K562 (cell line): Measurements from ENCODE around the gene GLUD1. TPM values are rescaled to one million over a fixed set of nuclear protein-coding genes. Genes with fewer than 3 reads are reported as not detected.
A peak's percentile ranks its signal among the peaks of the same experiment; 100 is the strongest.

ENCODE experiments used
- ATAC-seq: fragments of 200-7000 bp; cut with Tn5 transposase; 3 replicates; pipeline ENCODE4 v1.9.1; 2020; ENCODE audit warnings: moderate library complexity
- BruUV-seq: library from RNA; stranded (reverse); fragments of 400-500 nt; replicated peaks from 2 replicates; lab custom pipeline; 2021; lab: Mats Ljungman, UMichigan
- CTCF ChIA-PET: fragments of 300-600 bp; formaldehyde crosslinking; extraction: SDS; loops from one replicate; lab custom pipeline; 2021; ENCODE audit warnings: low intra/inter-chr PET ratio; lab: Yijun Ruan, JAX
- POLR2A ChIA-PET: fragments of 300-600, 350-650 bp; sonication (Branson Sonifier 250); formaldehyde crosslinking; extraction: SDS; loops from one replicate; lab custom pipeline; 2021; ENCODE audit warnings: antibody characterized with exemption, inconsistent platforms; lab: Yijun Ruan, JAX
- DNase-seq, 4 experiments: peaks; one replicate each; pipeline versions ENCODE4 v3.0.0 to v3.0.0-alpha.2; 2011 to 2018; ENCODE audit warnings: low spot score in 3 of 4, mixed read lengths in 3 of 4; ENCODE audit errors: extremely low read depth in 1 of 4
- FAIRE-seq: peaks from 2 replicates; lab custom pipeline; 2011; peaks lifted over from hg19 to GRCh38; lab: Jason Lieb, UNC
- H2AFZ ChIP-seq: 2 replicates; pipeline ENCODE4 v1.6.0; 2011; ENCODE audit warnings: low read depth, low read length, control low read depth, inconsistent platforms
- H3K27ac ChIP-seq: fragments of 200-600 bp; 3 replicates; pipeline ENCODE4 v1.8.0; 2011; ENCODE audit warnings: low read depth, mild to moderate bottlenecking, control low read depth, inconsistent platforms, low read length, moderate library complexity, mixed read lengths; ENCODE audit errors: extremely low read depth
- H3K27me3 ChIP-seq, 2 experiments: fragments of 300-600 bp in 1 of 2; 2 replicates in 1 of 2; 3 replicates in 1 of 2; pipeline versions ENCODE4 v1.6.0 to v1.8.0; 2011; ENCODE audit warnings: inconsistent platforms in 2 of 2, low read length in 2 of 2, mild to moderate bottlenecking in 1 of 2, mixed read lengths in 1 of 2, moderate library complexity in 1 of 2; ENCODE audit not compliant: control insufficient read depth in 2 of 2, insufficient read depth in 2 of 2
- H3K36me3 ChIP-seq: fragments of 300-600 bp; 3 replicates; pipeline ENCODE4 v1.8.0; 2011; ENCODE audit warnings: mild to moderate bottlenecking, low read length, inconsistent platforms; ENCODE audit not compliant: control insufficient read depth, insufficient read depth
- H3K4me1 ChIP-seq, 2 experiments: fragments of 200-600 bp in 1 of 2; replicated peaks in 1 of 2; 2 replicates in 1 of 2; 3 replicates in 1 of 2; pipeline versions ENCODE4 v1.5.1 to v1.8.0; 2011; ENCODE audit warnings: inconsistent platforms in 2 of 2, low read length in 2 of 2, mild to moderate bottlenecking in 1 of 2, mixed read lengths in 1 of 2, moderate library complexity in 1 of 2; ENCODE audit not compliant: control insufficient read depth in 2 of 2, insufficient read depth in 2 of 2
- H3K4me2 ChIP-seq: 2 replicates; pipeline ENCODE4 v1.6.1; 2011; ENCODE audit warnings: low read length, control low read depth, inconsistent platforms, mixed read lengths; ENCODE audit not compliant: insufficient read depth
- H3K4me3 ChIP-seq: fragments of 200-600 bp; sonication (generic), shearing (Covaris generic); 2 replicates; pipeline ENCODE4 v1.5.1; 2016; ENCODE audit warnings: control low read depth, inconsistent platforms
- H3K79me2 ChIP-seq: fragments of 200-600 bp; 3 replicates; pipeline ENCODE4 v1.8.0; 2011; ENCODE audit warnings: low read length, inconsistent platforms; ENCODE audit not compliant: control insufficient read depth, insufficient read depth
- H3K9ac ChIP-seq, 2 experiments: 2 replicates each; pipeline versions ENCODE4 v1.6.0 to v1.6.1; 2011; ENCODE audit warnings: low read depth in 2 of 2, low read length in 2 of 2, control low read depth in 1 of 2, inconsistent platforms in 1 of 2, mild to moderate bottlenecking in 1 of 2, mixed read lengths in 1 of 2; ENCODE audit not compliant: insufficient read depth in 1 of 2
- H3K9me1 ChIP-seq: one replicate; pipeline ENCODE4 v1.6.0; 2011; ENCODE audit warnings: inconsistent platforms, mild to moderate bottlenecking, low read length, moderate library complexity; ENCODE audit not compliant: control insufficient read depth, insufficient read depth
- H3K9me3 ChIP-seq: replicated peaks from 2 replicates; pipeline ENCODE4 v1.5.1; 2011; ENCODE audit warnings: low read depth, low read length, inconsistent platforms; ENCODE audit not compliant: control insufficient read depth, insufficient read depth
- H4K20me1 ChIP-seq: replicated peaks from 2 replicates; pipeline ENCODE4 v1.6.1; 2011; ENCODE audit warnings: low read length, inconsistent platforms, mixed read lengths; ENCODE audit not compliant: control insufficient read depth, insufficient read depth
- NFATC3 ChIP-seq: fragments of 450-650 bp; IDR thresholded peaks from 2 replicates; pipeline ENCODE4 v1.6.1; 2017; ENCODE audit warnings: mild to moderate bottlenecking
- ZNF57 ChIP-seq: fragments of 450-650 bp; formaldehyde crosslinking; IDR thresholded peaks from 2 replicates; pipeline ENCODE4 v1.4.0; 2020; ENCODE audit warnings: mild to moderate bottlenecking, moderate library complexity
- WGBS: fragments of 100-300 bp; shearing (Covaris generic); methylation state at CpG from one replicate; pipeline ENCODE4 v1.1.6; 2016; ENCODE audit warnings: low coverage, mixed read lengths; ENCODE audit not compliant: insufficient coverage; ENCODE audit errors: missing lambda C conversion rate; 5-methylcytosine and 5-hydroxymethylcytosine counted together
- in situ Hi-C: fragments of 300-500 bp; cut with MboI; formaldehyde crosslinking; loops from 4 replicates; pipeline ENCODE4 v1.15.0; 2018; ENCODE audit warnings: inconsistent platforms, mixed read lengths
- intact Hi-C: fragments of 100-400 bp; cut with micrococcal nuclease; formaldehyde crosslinking; loops from 2 replicates; pipeline ENCODE4 v1.14.2; 2022
- polyA plus RNA-seq, 8 experiments: library from polyadenylated mRNA; depleted of rRNA in 4 of 8; stranded (reverse) in 5 of 8; unstranded in 3 of 8; fragments of >200 nt; fragmentation: Nextera tagmentation in 2 of 8; fragmentation: Illumina TruSeq in 1 of 8; extraction: Ambion mirVana in 2 of 8; extraction: Trizol in 1 of 8; gene quantifications; 2 replicates each; pipeline versions ENCODE4 v1.2.1 to v1.2.3, GENCODE V29; 2011 to 2014; ENCODE audit warnings: inconsistent platforms in 1 of 8, missing spikeins in 1 of 8
- total RNA-seq, 7 experiments: library from RNA; depleted of rRNA in 6 of 7; stranded (reverse); fragments of >200 nt in 6 of 7; fragmentation: Illumina TruSeq in 2 of 7; extraction: Trizol in 2 of 7; gene quantifications; 2 replicates each; pipeline versions ENCODE4 v1.2.1 to v1.2.3, GENCODE V29; 2011 to 2021; ENCODE audit warnings: low replicate concordance in 1 of 7
- TF ChIP-seq, protein P1 (sequence below): fragments of 450-650 bp; IDR thresholded peaks from 2 replicates; pipeline ENCODE4 v1.6.1; 2014; ENCODE audit warnings: low read depth, mild to moderate bottlenecking, moderate library complexity, borderline replicate concordance
- TF ChIP-seq, protein P2 (sequence below): IDR thresholded peaks from 2 replicates; pipeline ENCODE4 v1.6.1; 2012; ENCODE audit warnings: low read depth, low read length, improper control_type of control experiment, borderline replicate concordance

The GLUD1 gene
- total and polyA plus RNA-seq, 9 of the 15 experiments (the other 6 are each of a cell fraction or from before 2014, with no cell fraction given) = 21.9 to 92.0 (median 76.3) TPM

DNA sequence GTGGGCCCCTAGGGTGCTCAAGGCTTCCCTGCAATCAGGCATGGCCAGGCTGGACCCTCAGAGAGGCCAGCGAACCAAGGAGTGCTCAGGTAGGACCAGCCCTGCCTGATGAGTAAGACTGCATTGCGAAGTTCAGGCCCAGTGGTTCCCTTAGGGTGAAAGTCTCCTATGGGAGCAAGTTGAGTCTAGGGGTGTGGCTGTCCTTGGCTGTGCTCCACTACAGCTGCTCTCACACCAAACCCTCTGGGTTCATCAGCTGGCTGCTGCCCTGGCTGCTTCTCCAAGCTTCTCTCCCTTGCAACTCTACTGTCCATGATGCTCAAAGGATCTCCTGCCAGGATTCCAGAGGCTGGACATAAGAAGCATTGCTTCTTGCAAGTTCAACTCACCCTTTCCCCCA, 55.9 kb downstream of the GLUD1 start:
- ATAC-seq = peak; percentile 48
- Histone ChIP-seq H3K9me1 (no peaks in the 10 kb centered on the region), H3K4me2 (no peak overlapping the region), H3K79me2 (no peaks in the 10 kb centered on the region), H4K20me1 (no peaks in the 10 kb centered on the region), H3K4me1 (no peaks in the 10 kb centered on the region; a peak in 1 of 5 replicates), H2AFZ (no peak overlapping the region), H3K9ac (no peak overlapping the region), H3K36me3 (no peaks in the 10 kb centered on the region), H3K27me3 (0 out of 5 replicates have a peak, but pooled peaks cover 0 to 4% of the 10 kb centered on the region in 2 experiments), H3K9me3 (no peaks in the 10 kb centered on the region), H3K4me3 (no peak overlapping the region), H3K27ac (no peak overlapping the region)
- BruUV-seq = no TSS peak
- no peak for DNase-seq
- TF ChIP-seq NFATC3 = no peak
- TF ChIP-seq, protein P1, sequence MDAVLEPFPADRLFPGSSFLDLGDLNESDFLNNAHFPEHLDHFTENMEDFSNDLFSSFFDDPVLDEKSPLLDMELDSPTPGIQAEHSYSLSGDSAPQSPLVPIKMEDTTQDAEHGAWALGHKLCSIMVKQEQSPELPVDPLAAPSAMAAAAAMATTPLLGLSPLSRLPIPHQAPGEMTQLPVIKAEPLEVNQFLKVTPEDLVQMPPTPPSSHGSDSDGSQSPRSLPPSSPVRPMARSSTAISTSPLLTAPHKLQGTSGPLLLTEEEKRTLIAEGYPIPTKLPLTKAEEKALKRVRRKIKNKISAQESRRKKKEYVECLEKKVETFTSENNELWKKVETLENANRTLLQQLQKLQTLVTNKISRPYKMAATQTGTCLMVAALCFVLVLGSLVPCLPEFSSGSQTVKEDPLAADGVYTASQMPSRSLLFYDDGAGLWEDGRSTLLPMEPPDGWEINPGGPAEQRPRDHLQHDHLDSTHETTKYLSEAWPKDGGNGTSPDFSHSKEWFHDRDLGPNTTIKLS = no peak
- TF ChIP-seq, protein P2, sequence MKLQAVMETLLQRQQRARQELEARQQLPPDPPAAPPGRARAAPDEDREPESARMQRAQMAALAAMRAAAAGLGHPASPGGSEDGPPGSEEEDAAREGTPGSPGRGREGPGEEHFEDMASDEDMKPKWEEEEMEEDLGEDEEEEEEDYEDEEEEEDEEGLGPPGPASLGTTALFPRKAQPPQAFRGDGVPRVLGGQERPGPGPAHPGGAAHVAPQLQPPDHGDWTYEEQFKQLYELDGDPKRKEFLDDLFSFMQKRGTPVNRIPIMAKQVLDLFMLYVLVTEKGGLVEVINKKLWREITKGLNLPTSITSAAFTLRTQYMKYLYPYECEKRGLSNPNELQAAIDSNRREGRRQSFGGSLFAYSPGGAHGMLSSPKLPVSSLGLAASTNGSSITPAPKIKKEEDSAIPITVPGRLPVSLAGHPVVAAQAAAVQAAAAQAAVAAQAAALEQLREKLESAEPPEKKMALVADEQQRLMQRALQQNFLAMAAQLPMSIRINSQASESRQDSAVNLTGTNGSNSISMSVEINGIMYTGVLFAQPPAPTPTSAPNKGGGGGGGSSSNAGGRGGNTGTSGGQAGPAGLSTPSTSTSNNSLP = no peak
- no peak for TF ChIP-seq ZNF57
- in situ Hi-C loops = no loop called here
- intact Hi-C loops = no loop called here
- ChIA-PET CTCF (no interaction called here), POLR2A (no interaction called here)
- FAIRE-seq = no peak
- 0% methylated on average over 2 of the region's 2 CpGs for WGBS
